Fibroblast of lung (primary cell): ENCODE measurements around the gene APRT. TPM values are rescaled to one million over a fixed set of nuclear protein-coding genes. Genes with fewer than 3 reads are reported as not detected.

Experiments used
- DNase-seq, 2 donors: peaks; one replicate each; pipeline versions ENCODE4 v3.0.0 to v3.0.0-alpha.2; 2010; ENCODE audit warnings: low read depth in 2 of 2
- H2AFZ ChIP-seq: 2 replicates; pipeline ENCODE4 v1.5.1; 2012; ENCODE audit warnings: low read length, control low read depth, inconsistent platforms
- H3K27ac ChIP-seq: 2 replicates; pipeline ENCODE4 v1.5.1; 2011; ENCODE audit warnings: low read length, control low read depth; ENCODE audit not compliant: insufficient read depth
- H3K27me3 ChIP-seq: 2 replicates; pipeline ENCODE4 v1.5.1; 2011; ENCODE audit warnings: mild to moderate bottlenecking, low read length; ENCODE audit not compliant: control insufficient read depth, insufficient read depth
- H3K36me3 ChIP-seq: 2 replicates; pipeline ENCODE4 v1.5.1; 2011; ENCODE audit warnings: low read length; ENCODE audit not compliant: control insufficient read depth, insufficient read depth
- H3K4me1 ChIP-seq: 2 replicates; pipeline ENCODE4 v1.5.1; 2011; ENCODE audit warnings: low read length; ENCODE audit not compliant: control insufficient read depth, insufficient read depth; ENCODE audit errors: extremely low read depth
- H3K4me2 ChIP-seq: 2 replicates; pipeline ENCODE4 v1.5.1; 2011; ENCODE audit warnings: low read length, control low read depth; ENCODE audit not compliant: insufficient read depth; ENCODE audit errors: extremely low read depth
- H3K4me3 ChIP-seq, 4 experiments: fragments of 200-600 bp in 1 of 4; sonication (generic) in 1 of 4; replicated peaks in 1 of 4; 2 replicates each; pipeline ENCODE4 v1.5.1; 2011 to 2016; ENCODE audit warnings: low read length in 4 of 4, low read depth in 3 of 4, mild to moderate bottlenecking in 3 of 4, control low read depth in 2 of 4, inconsistent platforms in 1 of 4, mixed read lengths in 1 of 4; ENCODE audit not compliant: insufficient read depth in 1 of 4; ENCODE audit errors: control extremely low read depth in 1 of 4
- H3K79me2 ChIP-seq: 2 replicates; pipeline ENCODE4 v1.5.1; 2012; ENCODE audit warnings: mild to moderate bottlenecking, low read length, inconsistent platforms; ENCODE audit not compliant: control insufficient read depth, insufficient read depth
- H3K9ac ChIP-seq: 2 replicates; pipeline ENCODE4 v1.5.1; 2011; ENCODE audit warnings: mild to moderate bottlenecking, low read length, control low read depth; ENCODE audit not compliant: insufficient read depth
- H3K9me3 ChIP-seq: 2 replicates; pipeline ENCODE4 v1.5.1; 2012; ENCODE audit warnings: low read depth, low read length; ENCODE audit not compliant: control insufficient read depth, insufficient read depth
- H4K20me1 ChIP-seq: 2 replicates; pipeline ENCODE4 v1.5.1; 2011; ENCODE audit warnings: low read length; ENCODE audit not compliant: control insufficient read depth, insufficient read depth; ENCODE audit errors: extremely low read depth
- CTCF ChIP-seq, 2 donors: IDR thresholded peaks in 1 of 2; conservative IDR thresholded peaks in 1 of 2; 1 replicate in 1 of 2; 2 replicates in 1 of 2; pipeline ENCODE4 v1.5.1; 2011 to 2012; ENCODE audit warnings: low read length in 2 of 2, control low read depth in 1 of 2, inconsistent platforms in 1 of 2, low read depth in 1 of 2, mild to moderate bottlenecking in 1 of 2
- EZH2 ChIP-seq: IDR thresholded peaks from 2 replicates; pipeline ENCODE4 v1.5.1; 2012; ENCODE audit warnings: low read length, control low read depth, mild to moderate bottlenecking; ENCODE audit errors: missing control alignments
- polyA plus RNA-seq, 2 donors: library from polyadenylated mRNA; depleted of rRNA in 1 of 2; stranded (reverse) in 1 of 2; unstranded in 1 of 2; fragments of >200 nt; gene quantifications; 2 replicates each; pipeline ENCODE4 v1.2.1, GENCODE V29; 2011 to 2012; ENCODE audit warnings: missing spikeins in 1 of 2
- total RNA-seq: library from RNA; depleted of rRNA; stranded (reverse); fragments of >200 nt; gene quantifications from 2 replicates; pipeline ENCODE4 v1.2.1, GENCODE V29; 2014

Gene APRT
- total and polyA plus RNA-seq, 2 donors (not counting 1 experiment from before 2014, with no cell fraction given): 39.2 to 95.6 TPM

GRCh38 chr16:88850531-88851199, 38.9 kb upstream of the APRT start:
- no peak for DNase-seq
- Histone ChIP-seq H2AFZ (no peak overlapping the region), H3K9me3 (no peaks in the 10 kb centered on the region), H3K4me3 (no peak overlapping the region), H3K27me3 (no peaks in the 10 kb centered on the region), H3K4me2 (no peak overlapping the region), H4K20me1 (no peaks in the 10 kb centered on the region), H3K27ac (no peak overlapping the region), H3K36me3 (no peaks in the 10 kb centered on the region), H3K4me1 (no peaks in the 10 kb centered on the region), H3K79me2 (peaks cover under 1% of the 10 kb centered on the region), H3K9ac (no peak overlapping the region)
- TF ChIP-seq EZH2 (no peak), CTCF (conservative IDR thresholded peaks at IDR 0.05 in 1 of 2, IDR thresholded peaks at IDR 0.05 in 1 of 2; ENCODE audit: low read depth in 1 of 2, low read length in 2 of 2) (no peak)

- no peaks in the 10 kb centered on the region for H3K9me3 ChIP-seq
- no peak overlapping the region for H2AFZ ChIP-seq
- H3K27ac ChIP-seq: no peak overlapping the region
- no peak overlapping the region for H3K9ac ChIP-seq
- H3K4me3 ChIP-seq: no peak overlapping the region
- no peaks in the 10 kb centered on the region for H3K4me1 ChIP-seq
- no peaks in the 10 kb centered on the region for H3K27me3 ChIP-seq
- no peaks in the 10 kb centered on the region for H4K20me1 ChIP-seq
- no peaks in the 10 kb centered on the region for H3K36me3 ChIP-seq
- DNase-seq: no peak
- TF ChIP-seq CTCF (conservative IDR thresholded peaks at IDR 0.05 in 1 of 2, IDR thresholded peaks at IDR 0.05 in 1 of 2; ENCODE audit: low read depth in 1 of 2, low read length in 2 of 2) (no peak), EZH2 (no peak)
- no peaks in the 10 kb centered on the region for H3K79me2 ChIP-seq
- H3K4me2 ChIP-seq: no peak overlapping the region
Measured at GRCh38 chr16:88848557-88848956, 36.8 kb upstream of the APRT start.

- Histone ChIP-seq H3K4me3 (no peak overlapping the region), H3K27ac (no peak overlapping the region), H2AFZ (no peak overlapping the region), H3K9me3 (no peaks in the 10 kb centered on the region), H3K36me3 (no peaks in the 10 kb centered on the region), H3K79me2 (no peaks in the 10 kb centered on the region), H4K20me1 (no peaks in the 10 kb centered on the region), H3K9ac (no peak overlapping the region), H3K27me3 (no peaks in the 10 kb centered on the region), H3K4me2 (no peak overlapping the region), H3K4me1 (no peaks in the 10 kb centered on the region)
- no peak for DNase-seq
- TF ChIP-seq CTCF (conservative IDR thresholded peaks at IDR 0.05 in 1 of 2, IDR thresholded peaks at IDR 0.05 in 1 of 2; ENCODE audit: low read depth in 1 of 2, low read length in 2 of 2) (no peak), EZH2 (no peak)
Measured at GRCh38 chr16:88847654-88848053, 35.9 kb upstream of the APRT start.
